HCT116 (cell line): Measurements from ENCODE around the gene ATG9A. TPM values are rescaled to one million over a fixed set of nuclear protein-coding genes. Genes with fewer than 3 reads are reported as not detected.

Source experiments
- ATAC-seq: fragments of 200-7000 bp; cut with Tn5 transposase; 2 replicates; pipeline ENCODE4 v1.9.1; 2020; ENCODE audit warnings: mild to moderate bottlenecking, moderate library complexity
- BruUV-seq: library from RNA; stranded (reverse); fragments of 400-500 nt; replicated peaks from 2 replicates; lab custom pipeline; 2021; lab: Mats Ljungman, UMichigan
- CTCF ChIA-PET: fragments of 300-600 bp; sonication (Branson Sonifier 250); formaldehyde crosslinking; loops from one replicate; lab custom pipeline; 2021; ENCODE audit warnings: antibody characterized with exemption; lab: Charles Lee
- POLR2A ChIA-PET: fragments of 300-600, 350-600 bp; sonication (Branson Sonifier 250); formaldehyde crosslinking; loops from one replicate; lab custom pipeline; 2021; ENCODE audit warnings: antibody characterized with exemption; lab: Charles Lee
- RAD21 ChIA-PET, 2 experiments: fragments of 300-600 bp; sonication (Branson Sonifier 250); formaldehyde crosslinking; loops; one replicate each; lab custom pipeline; 2023; ENCODE audit warnings: low total read pairs in 2 of 2; ENCODE audit not compliant: uncharacterized antibody in 2 of 2, unreplicated experiment in 2 of 2, low non-redundant PET in 1 of 2; lab: Charles Lee
- DNase-seq: peaks from one replicate; pipeline ENCODE4 v3.0.0-alpha.2; 2010; ENCODE audit warnings: low read depth, low spot score
- H2AFZ ChIP-seq: fragments of 200-600 bp; shearing (Covaris generic), sonication (generic); 2 replicates; pipeline ENCODE4 v1.6.1; 2017; ENCODE audit warnings: low read depth, mixed run types, mixed read lengths, antibody characterized with exemption, low read length; ENCODE audit not compliant: poor library complexity, severe bottlenecking
- H3K27ac ChIP-seq: 2 replicates; pipeline ENCODE4 v1.5.1; 2012; ENCODE audit warnings: low read depth, low read length
- H3K27me3 ChIP-seq: fragments of 200-600 bp; sonication (generic); 2 replicates; pipeline ENCODE4 v1.6.1; 2016; ENCODE audit warnings: mixed run types, low read length, mixed read lengths; ENCODE audit not compliant: insufficient read depth
- H3K36me3 ChIP-seq, 2 experiments: fragments of 200-500 bp in 1 of 2; fragments of 200-600 bp in 1 of 2; sonication (Bioruptor generic) in 1 of 2; sonication (generic) in 1 of 2; 2 replicates each; pipeline versions ENCODE4 v1.5.1 to v1.6.1; 2014 to 2016; ENCODE audit warnings: low read length in 2 of 2, inconsistent platforms in 1 of 2, mixed read lengths in 1 of 2, mixed run types in 1 of 2; ENCODE audit not compliant: insufficient read depth in 2 of 2, control insufficient read depth in 1 of 2
- H3K4me1 ChIP-seq, 2 experiments: fragments of 200-600 bp in 1 of 2; sonication (generic) in 1 of 2; 2 replicates each; pipeline versions ENCODE4 v1.5.1 to v1.6.1; 2012 to 2017; ENCODE audit warnings: low read length in 2 of 2, inconsistent platforms in 1 of 2, mild to moderate bottlenecking in 1 of 2, mixed read lengths in 1 of 2, mixed run types in 1 of 2, moderate library complexity in 1 of 2; ENCODE audit not compliant: insufficient read depth in 2 of 2, control insufficient read depth in 1 of 2
- H3K4me2 ChIP-seq: fragments of 200-600 bp; sonication (generic); 2 replicates; pipeline ENCODE4 v1.6.1; 2017; ENCODE audit warnings: mixed run types, low read length, mixed read lengths
- H3K4me3 ChIP-seq, 2 experiments: fragments of 200-600 bp in 1 of 2; sonication (generic) in 1 of 2; replicated peaks in 1 of 2; 2 replicates each; pipeline ENCODE4 v1.5.1; 2011 to 2016; ENCODE audit warnings: low read length in 2 of 2, control low read depth in 1 of 2, low read depth in 1 of 2, mild to moderate bottlenecking in 1 of 2, mixed read lengths in 1 of 2, mixed run types in 1 of 2
- H3K79me2 ChIP-seq: fragments of 200-600 bp; sonication (generic); 2 replicates; pipeline ENCODE4 v1.6.1; 2017; ENCODE audit warnings: mild to moderate bottlenecking, mixed run types, low read length, moderate library complexity, mixed read lengths; ENCODE audit not compliant: insufficient read depth
- H3K9ac ChIP-seq: fragments of 200-600 bp; sonication (generic); 2 replicates; pipeline ENCODE4 v1.6.1; 2016; ENCODE audit warnings: low read length, mixed read lengths
- H3K9me2 ChIP-seq: fragments of 200-600 bp; sonication (generic), shearing (Covaris generic); 2 replicates; pipeline ENCODE4 v1.6.1; 2017; ENCODE audit warnings: mixed run types, mild to moderate bottlenecking, moderate library complexity; ENCODE audit not compliant: insufficient read depth
- H3K9me3 ChIP-seq, 2 experiments: fragments of 200-500 bp in 1 of 2; fragments of 200-600 bp in 1 of 2; sonication (Bioruptor generic) in 1 of 2; sonication (generic) in 1 of 2; 2 replicates each; pipeline ENCODE4 v1.6.1; 2014 to 2017; ENCODE audit warnings: low read length in 2 of 2, mixed read lengths in 2 of 2, inconsistent platforms in 1 of 2, low read depth in 1 of 2, mild to moderate bottlenecking in 1 of 2, mixed run types in 1 of 2, moderate library complexity in 1 of 2; ENCODE audit not compliant: control insufficient read depth in 1 of 2, insufficient read depth in 1 of 2
- H4K20me1 ChIP-seq: fragments of 200-600 bp; sonication (generic), shearing (Covaris generic); 2 replicates; pipeline ENCODE4 v1.6.1; 2017; ENCODE audit warnings: mixed run types, mild to moderate bottlenecking, moderate library complexity; ENCODE audit not compliant: insufficient read depth
- ATF3 ChIP-seq: IDR thresholded peaks from 2 replicates; pipeline ENCODE4 v1.6.1; 2012
- CBX3 ChIP-seq: IDR thresholded peaks from 2 replicates; pipeline ENCODE4 v1.6.1; 2012; ENCODE audit warnings: low read depth
- CEBPB ChIP-seq: IDR thresholded peaks from 2 replicates; pipeline ENCODE4 v1.6.1; 2012; ENCODE audit warnings: low read depth
- EGR1 ChIP-seq: IDR thresholded peaks from 2 replicates; pipeline ENCODE4 v1.6.1; 2012; ENCODE audit warnings: low read depth
- EZH2 ChIP-seq: fragments of 200-600 bp; sonication (generic); IDR thresholded peaks from 2 replicates; pipeline ENCODE4 v1.6.1; 2017; ENCODE audit warnings: antibody characterized with exemption, mixed run types
- EZH2phosphoT487 ChIP-seq: fragments of 200-600 bp; IDR thresholded peaks from 2 replicates; pipeline ENCODE4 v1.6.1; 2018; ENCODE audit warnings: antibody characterized with exemption, borderline replicate concordance
- FOSL1 ChIP-seq: IDR thresholded peaks from 2 replicates; pipeline ENCODE4 v1.6.1; 2012; ENCODE audit warnings: low read depth
- JUND ChIP-seq: IDR thresholded peaks from 2 replicates; pipeline ENCODE4 v1.6.1; 2012
- POLR2AphosphoS5 ChIP-seq: IDR thresholded peaks from 2 replicates; pipeline ENCODE4 v1.6.1; 2011; ENCODE audit warnings: mild to moderate bottlenecking, low read depth, low read length, moderate library complexity
- SIN3A ChIP-seq: IDR thresholded peaks from 2 replicates; pipeline ENCODE4 v1.6.1; 2012; ENCODE audit warnings: low read depth
- SP1 ChIP-seq: IDR thresholded peaks from 2 replicates; pipeline ENCODE4 v1.6.1; 2012; ENCODE audit warnings: low read depth
- SRF ChIP-seq: IDR thresholded peaks from 2 replicates; pipeline ENCODE4 v1.6.1; 2012; ENCODE audit warnings: low read depth
- YY1 ChIP-seq: IDR thresholded peaks from 2 replicates; pipeline ENCODE4 v1.6.1; 2011; ENCODE audit warnings: low read length, low read depth, moderate library complexity, mild to moderate bottlenecking; ENCODE audit not compliant: insufficient replicate concordance; ENCODE audit errors: extremely low read depth
- ZBTB33 ChIP-seq: IDR thresholded peaks from 2 replicates; pipeline ENCODE4 v1.6.1; 2011; ENCODE audit warnings: mild to moderate bottlenecking, low read length, moderate library complexity; ENCODE audit not compliant: insufficient replicate concordance; ENCODE audit errors: extremely low read depth
- ZFX ChIP-seq: fragments of 450-650 bp; IDR thresholded peaks from 2 replicates; pipeline ENCODE4 v1.6.1; 2017
- intact Hi-C: fragments of 100-400 bp; cut with micrococcal nuclease; formaldehyde crosslinking; loops from 2 replicates; pipeline ENCODE4 v1.10.0; 2022
- total RNA-seq: library from RNA; stranded (reverse); gene quantifications from one replicate; pipeline ENCODE4 v1.2.1, GENCODE V29; 2021; ENCODE audit not compliant: unreplicated experiment
- TF ChIP-seq, protein P1 (sequence below), 3 experiments: fragments of 200-600 bp in 1 of 3; sonication (generic) in 1 of 3; IDR thresholded peaks in 2 of 3; conservative IDR thresholded peaks in 1 of 3; 2 replicates each; pipeline ENCODE4 v1.5.1; 2012 to 2017; ENCODE audit warnings: low read depth in 2 of 3, low read length in 2 of 3, antibody characterized with exemption in 1 of 3, borderline replicate concordance in 1 of 3, control low read depth in 1 of 3, mild to moderate bottlenecking in 1 of 3, mixed read lengths in 1 of 3, mixed run types in 1 of 3, moderate library complexity in 1 of 3; ENCODE audit not compliant: insufficient read depth in 1 of 3

ATG9A gene
- total RNA-seq, 1 experiment from 2014 or later, result 51.8 TPM

GRCh38 chr2:219182331-219183150, 46.9 kb downstream of the ATG9A start:
- BruUV-seq, result no TSS peak
- Histone ChIP-seq H3K4me1 (peaks cover 5 to 13% of the 10 kb centered on the region in 2 experiments; a peak in 2 of 4 replicates), H3K4me3 (no peak overlapping the region), H2AFZ (no peak overlapping the region), H3K79me2 (peaks cover 16% of the 10 kb centered on the region), H4K20me1 (no peaks in the 10 kb centered on the region), H3K9me3 (no peaks in the 10 kb centered on the region), H3K27me3 (no peaks in the 10 kb centered on the region), H3K36me3 (peaks cover 13 to 17% of the 10 kb centered on the region in 2 experiments; a peak in 3 of 4 replicates), H3K9me2 (no peaks in the 10 kb centered on the region), H3K27ac (no peak overlapping the region), H3K9ac (no peak overlapping the region), H3K4me2 (no peak overlapping the region)
- TF ChIP-seq ZFX, result no peak
- no peak for TF ChIP-seq EGR1
- no peak for TF ChIP-seq POLR2AphosphoS5
- TF ChIP-seq JUND, result no peak
- TF ChIP-seq YY1, result no peak
- TF ChIP-seq, protein P1, sequence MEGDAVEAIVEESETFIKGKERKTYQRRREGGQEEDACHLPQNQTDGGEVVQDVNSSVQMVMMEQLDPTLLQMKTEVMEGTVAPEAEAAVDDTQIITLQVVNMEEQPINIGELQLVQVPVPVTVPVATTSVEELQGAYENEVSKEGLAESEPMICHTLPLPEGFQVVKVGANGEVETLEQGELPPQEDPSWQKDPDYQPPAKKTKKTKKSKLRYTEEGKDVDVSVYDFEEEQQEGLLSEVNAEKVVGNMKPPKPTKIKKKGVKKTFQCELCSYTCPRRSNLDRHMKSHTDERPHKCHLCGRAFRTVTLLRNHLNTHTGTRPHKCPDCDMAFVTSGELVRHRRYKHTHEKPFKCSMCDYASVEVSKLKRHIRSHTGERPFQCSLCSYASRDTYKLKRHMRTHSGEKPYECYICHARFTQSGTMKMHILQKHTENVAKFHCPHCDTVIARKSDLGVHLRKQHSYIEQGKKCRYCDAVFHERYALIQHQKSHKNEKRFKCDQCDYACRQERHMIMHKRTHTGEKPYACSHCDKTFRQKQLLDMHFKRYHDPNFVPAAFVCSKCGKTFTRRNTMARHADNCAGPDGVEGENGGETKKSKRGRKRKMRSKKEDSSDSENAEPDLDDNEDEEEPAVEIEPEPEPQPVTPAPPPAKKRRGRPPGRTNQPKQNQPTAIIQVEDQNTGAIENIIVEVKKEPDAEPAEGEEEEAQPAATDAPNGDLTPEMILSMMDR (IDR thresholded peaks at IDR 0.05 in 2 of 3, conservative IDR thresholded peaks at IDR 0.05 in 1 of 3; ENCODE audit: borderline replicate concordance in 1 of 3, insufficient read depth in 1 of 3, low read depth in 2 of 3, low read length in 2 of 3), result no peak
- no peak for TF ChIP-seq CBX3
- TF ChIP-seq SRF, result no peak
- no peak for TF ChIP-seq CEBPB
- TF ChIP-seq EZH2, result no peak
- TF ChIP-seq ZBTB33, result no peak
- no peak for TF ChIP-seq FOSL1
- TF ChIP-seq SP1, result no peak
- no peak for TF ChIP-seq SIN3A
- TF ChIP-seq ATF3, result no peak
- no peak for TF ChIP-seq EZH2phosphoT487
- CTCF ChIA-PET, result no interaction called here
- POLR2A ChIA-PET, result no interaction called here
- no peak for DNase-seq
- RAD21 ChIA-PET, result no interaction called here
- intact Hi-C loops, result no loop called here
- no peak for ATAC-seq
